Erythroblast (primary cell): Measurements from ENCODE around the gene TMEM38A.

ENCODE experiments used
- GATA1 ChIP-seq: IDR thresholded peaks from 2 replicates; pipeline ENCODE4 v1.6.1; 2011; ENCODE audit warnings: low read depth, mild to moderate bottlenecking, control low read depth, low read length, moderate library complexity
- POLR2A ChIP-seq: IDR thresholded peaks from 2 replicates; pipeline ENCODE4 v1.6.1; 2011; ENCODE audit warnings: mild to moderate bottlenecking, low read length

DNA sequence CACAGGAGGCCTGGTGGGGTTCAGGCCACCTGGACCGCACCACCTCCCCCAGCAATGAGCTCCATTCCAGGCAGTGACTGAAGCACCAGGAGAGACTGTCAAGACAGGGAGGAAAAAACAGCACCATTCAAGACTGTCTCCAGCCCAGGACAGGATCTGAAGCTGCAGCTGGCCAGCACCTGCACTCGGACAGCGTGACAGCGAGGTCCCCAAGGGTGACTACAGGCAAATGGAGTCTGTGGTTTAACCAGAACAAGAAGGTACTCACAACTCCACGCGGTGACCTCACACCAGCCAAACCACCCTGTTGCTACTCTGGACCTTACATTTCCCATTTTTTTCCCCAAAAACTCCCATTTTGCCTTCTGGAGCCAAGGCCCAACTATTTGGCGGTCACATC is 42.7 kb upstream of the TMEM38A start:
- TF ChIP-seq POLR2A (no peak), GATA1 (no peak)
